Activated T-cell treated with anti-CD3 and anti-CD28 coated beads for 24 hours (primary cell): ENCODE measurements around the gene VEPH1.

Experiments used
- DNase-seq: peaks from one replicate; pipeline ENCODE4 v3.0.0-alpha.2; 2020; ENCODE audit warnings: low read depth

VEPH1 gene

DNA sequence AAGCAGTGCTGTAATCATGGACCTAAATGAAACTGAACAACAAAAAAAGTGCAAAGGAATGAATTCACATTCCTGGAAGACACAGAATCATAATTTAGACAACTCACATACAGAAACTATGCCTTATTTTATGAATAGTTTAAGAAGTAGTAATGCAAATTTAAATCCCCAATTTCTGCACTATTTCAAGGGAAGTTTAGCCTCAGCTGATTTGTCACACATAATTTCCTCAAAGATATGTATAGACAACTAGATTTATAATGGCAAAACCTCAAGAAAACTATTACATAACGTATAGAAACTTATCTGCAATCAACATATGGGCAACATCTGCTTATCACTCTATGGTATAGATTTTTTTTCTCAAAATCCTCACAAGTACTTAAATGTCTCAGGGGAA is 74.4 kb downstream of the VEPH1 start:
- no peak for DNase-seq

DNA sequence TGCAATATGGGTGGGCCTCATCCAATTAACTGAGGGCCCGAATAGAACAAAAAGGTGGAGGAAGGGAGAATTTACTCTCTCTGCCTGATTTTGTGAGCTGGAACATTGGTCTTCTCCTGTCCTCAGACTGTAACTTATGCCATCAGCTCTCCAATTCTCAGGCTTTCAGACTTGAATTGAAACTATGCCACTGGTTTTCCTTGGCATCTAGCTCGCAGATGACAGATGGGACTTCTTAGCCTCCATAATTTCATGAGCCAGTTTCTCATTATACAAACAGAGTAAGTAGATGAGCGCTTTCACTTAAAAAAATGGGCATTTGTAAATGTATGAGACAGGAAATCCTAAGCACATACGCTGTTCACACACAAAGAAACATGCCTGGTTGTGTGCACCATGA is 75.3 kb downstream of the VEPH1 start:
- DNase-seq, result no peak

DNA sequence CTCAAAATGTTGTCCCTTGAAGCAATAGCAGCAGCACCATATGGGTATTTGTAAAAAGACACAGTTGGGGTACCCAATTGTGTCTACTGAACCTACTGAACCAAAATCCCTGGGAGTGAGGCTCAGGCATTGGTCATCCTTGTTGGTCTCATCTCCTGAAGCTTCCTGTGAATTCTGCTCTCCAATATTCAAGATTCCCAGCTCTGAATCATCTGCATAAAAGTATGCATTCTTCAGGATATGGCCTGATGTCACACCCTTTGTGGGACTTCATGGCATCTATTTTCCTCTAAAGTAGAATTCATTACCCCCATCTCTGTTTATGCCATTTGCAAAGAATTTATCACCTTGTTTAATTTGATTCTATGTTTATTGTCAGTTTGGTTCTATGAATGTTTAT is 79.9 kb downstream of the VEPH1 start:
- DNase-seq, result no peak

DNA sequence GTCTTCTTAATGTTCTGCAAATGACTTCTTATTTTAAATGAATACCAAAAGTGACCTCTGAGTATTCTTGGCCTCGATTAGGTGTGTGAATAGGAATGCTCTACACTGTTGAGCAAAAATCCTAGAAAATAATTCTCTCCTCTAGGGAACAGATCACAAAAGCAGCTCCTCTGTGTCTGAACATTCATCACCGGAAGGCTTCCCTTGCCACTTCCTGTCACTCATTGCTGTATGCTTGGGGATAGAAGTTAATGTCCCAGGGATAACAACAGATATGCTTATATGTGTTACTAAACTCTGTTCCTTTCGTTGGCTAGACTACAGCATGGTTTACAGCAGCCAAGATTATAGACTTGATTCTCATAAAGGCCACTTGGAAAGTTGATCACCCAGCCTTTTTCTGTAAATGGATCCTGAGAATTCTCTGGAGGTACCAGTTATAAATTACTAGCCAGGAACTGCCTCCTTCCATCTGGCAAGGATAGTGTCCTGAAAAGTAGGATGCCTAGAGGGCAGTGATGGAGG is 82.5 kb downstream of the VEPH1 start:
- DNase-seq, result no peak

DNA sequence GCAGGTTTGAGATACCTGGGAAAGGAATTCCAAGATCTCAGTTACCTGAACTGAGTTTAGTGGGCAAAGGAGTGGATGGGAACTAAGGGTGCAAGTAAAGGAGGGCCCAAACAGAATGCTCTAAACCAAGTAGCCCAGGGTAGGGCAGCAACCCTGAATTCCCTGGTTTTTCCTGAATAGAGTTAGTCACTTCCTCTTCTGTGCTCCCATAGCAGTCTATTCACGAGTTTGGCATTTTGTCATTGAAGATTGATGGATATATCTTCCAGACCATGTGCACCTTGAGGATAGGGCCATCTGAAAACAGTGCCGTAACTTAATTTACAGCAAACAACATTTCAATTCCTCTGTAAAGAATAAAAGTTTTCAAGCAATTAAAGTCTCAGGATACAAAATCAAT is 85.1 kb downstream of the VEPH1 start:
- DNase-seq, result no peak

DNA sequence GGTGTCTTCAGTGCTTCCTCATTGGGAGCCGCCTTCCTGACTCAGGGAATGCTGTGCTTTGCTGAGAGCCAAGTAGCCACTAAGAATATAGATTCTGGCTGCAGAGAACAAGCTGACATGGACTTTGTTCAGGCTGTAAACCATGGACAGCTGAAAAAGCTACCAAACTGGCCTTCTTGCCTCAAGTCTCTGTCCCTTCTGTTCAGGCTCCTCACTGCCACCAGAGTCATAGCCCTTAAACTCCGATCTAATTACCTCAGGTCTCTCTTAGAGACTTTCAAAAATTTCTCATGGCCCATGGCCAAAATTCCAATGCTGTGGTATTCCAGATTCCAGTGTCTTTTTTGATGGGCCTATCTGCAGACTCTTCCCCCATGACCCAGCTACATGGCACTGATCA is 86.0 kb downstream of the VEPH1 start:
- DNase-seq, result no peak

DNA sequence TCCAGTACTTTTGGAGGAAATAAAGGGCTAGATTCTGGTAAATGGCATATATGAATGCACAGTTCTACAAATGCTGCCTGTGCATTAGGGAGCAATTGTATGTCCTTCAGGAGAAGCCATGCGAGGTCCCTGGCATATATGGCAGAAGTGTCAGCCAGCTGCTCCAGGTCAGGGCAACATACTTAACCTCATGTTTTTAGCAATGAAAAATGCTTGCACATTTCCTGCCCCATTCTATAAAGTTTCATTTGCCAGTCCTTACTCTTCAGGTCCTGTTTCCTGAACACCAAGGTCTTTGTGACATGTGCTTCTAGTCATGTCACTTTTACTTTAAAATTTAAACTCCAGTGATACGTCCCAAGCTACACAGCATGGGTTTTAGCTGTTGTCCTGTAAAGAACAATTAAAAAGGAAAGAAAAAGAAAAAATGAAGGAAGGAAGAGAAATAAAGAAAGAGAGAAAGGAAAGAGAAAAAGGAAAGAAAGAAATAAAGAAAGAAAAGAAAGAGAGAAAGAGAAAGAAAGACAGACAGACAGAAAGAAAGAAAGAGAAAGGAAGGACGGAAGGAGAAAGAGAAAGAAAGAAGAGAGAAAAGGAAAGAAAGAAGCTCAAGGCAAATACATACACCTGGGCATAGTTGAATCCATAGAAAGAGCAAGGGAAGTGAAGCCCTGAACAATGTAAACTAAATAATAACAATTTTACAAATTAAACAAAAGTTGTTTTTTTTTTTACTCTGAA is 86.7 kb downstream of the VEPH1 start:
- no peak for DNase-seq

DNA sequence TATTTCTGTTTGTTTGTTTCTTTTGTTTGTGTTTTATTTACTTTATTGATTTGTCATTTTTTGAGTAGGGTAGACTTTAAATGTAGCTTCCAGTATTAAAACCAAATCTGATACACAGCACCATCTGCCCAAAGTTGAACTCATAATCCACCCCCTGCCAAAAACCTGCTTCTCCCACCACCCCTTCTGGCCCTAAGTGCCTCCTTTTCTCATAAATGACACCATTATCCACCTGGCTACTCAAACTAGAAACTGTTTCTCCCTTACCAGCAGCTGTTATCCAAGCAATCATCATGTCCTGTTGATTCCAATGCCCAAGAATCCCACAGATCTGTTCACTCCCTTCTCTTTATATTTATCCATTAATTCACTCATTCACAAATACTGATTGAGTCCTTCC is 88.4 kb downstream of the VEPH1 start:
- no peak for DNase-seq

DNA sequence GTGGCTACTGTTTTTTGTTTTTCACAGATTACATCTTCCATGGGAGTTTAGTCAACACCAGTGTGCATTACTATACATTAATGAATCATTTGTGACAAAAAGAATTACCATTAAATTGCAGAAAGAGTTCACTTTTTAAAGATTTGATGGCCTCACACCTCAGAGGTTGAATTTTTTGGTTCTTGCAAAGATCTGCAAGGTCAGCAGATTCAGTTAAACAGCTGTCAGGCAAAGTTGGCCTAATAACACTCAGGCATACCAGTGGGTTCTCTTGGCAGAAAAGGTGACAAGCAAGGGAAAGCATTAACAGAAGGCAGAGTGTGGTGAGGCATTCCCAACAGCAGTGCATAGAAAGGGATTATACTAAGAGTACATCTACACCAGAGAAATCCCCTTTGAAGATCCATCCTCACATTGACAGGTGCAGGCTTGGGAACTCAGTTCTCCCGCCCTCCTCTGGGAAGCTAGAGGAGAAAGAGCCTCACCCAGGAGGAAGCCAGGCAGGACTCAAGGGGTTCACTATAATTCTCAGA is 90.8 kb downstream of the VEPH1 start:
- no peak for DNase-seq

DNA sequence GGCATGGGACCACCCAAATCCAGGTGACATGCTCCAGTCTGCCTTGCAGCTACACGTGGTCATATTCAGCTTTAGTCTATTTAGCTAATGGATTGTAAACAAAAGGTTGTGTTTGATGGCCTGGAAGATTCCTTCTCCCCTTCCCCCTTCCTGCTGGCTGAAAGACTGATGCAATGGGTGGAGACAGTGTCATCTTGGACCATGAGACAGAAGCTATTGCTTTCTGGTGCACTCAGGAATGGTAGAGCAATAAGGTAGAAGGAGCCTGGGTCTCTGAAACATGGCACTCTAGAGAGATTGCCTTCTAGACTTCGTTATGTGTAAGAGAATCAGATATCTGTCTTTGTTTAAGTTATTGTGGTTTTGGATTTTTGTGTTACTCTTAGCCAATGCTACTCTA is 92.3 kb downstream of the VEPH1 start:
- no peak for DNase-seq

DNA sequence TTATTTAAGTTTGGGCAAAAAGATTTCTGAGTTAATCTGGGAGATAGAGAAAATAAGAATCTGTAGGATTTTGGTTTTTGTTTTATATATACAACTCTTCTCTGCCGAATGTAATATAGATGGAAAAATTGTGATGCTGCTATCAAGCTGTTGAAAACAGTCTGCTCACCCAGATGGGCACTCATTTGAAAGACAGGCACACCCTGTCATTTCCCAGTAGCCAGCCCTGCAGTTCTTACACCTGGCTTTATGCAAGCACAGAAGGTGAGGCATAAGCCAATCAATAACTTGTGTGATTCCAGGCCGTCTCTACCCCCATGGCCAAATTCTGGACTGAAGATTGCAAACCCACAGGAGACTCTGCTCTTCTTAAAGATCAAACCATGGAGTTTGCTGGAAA is 93.7 kb downstream of the VEPH1 start:
- DNase-seq, result no peak

DNA sequence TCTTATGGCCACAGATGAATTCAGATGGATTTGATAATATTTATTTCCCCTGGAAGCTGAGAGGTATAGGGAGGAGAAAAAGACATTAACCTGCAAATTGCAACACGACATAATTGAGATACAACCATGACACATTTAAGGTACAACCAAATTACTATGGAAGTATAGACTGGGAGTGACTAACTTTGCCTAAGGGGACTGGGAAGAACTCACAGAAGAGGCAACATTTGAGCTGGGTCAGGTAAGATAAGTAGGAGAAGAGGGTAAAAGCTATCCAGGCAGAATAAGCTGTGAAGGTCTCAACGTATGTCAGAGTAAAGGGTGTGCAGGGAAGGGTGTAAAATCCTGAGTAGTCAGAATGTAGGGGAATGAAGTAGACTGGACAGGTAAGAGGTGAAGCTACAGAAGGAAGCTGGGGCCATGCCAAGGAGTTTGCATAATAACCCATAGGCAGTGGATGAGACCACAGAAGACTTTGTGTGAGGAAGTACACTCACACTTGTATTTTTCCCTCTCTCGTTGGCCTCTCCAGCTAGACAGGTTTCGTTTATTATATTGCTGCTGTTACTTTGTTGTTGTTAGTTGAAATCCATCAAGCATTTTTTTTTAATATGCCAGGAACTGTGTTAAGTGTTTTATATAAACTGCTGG is 94.6 kb downstream of the VEPH1 start:
- no peak for DNase-seq

DNA sequence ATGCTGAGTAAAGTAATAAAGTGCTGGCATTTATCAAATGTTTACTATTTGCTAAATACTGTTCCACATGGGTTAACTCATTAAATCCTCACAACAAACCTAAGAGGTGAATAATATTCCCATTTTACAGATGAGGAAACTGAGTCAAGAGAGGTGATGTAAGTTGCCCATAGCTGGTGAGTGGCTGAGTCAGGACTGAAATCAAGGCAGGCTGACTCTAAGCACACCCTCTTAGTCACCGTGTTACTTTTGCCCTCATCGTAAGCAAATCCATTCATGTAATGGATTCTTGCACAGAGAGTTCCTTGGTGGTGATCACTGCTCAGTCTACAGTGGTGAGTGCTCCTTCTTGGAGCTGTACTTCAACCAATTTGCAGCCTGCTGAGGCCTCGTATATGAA is 95.4 kb downstream of the VEPH1 start:
- DNase-seq, result no peak

DNA sequence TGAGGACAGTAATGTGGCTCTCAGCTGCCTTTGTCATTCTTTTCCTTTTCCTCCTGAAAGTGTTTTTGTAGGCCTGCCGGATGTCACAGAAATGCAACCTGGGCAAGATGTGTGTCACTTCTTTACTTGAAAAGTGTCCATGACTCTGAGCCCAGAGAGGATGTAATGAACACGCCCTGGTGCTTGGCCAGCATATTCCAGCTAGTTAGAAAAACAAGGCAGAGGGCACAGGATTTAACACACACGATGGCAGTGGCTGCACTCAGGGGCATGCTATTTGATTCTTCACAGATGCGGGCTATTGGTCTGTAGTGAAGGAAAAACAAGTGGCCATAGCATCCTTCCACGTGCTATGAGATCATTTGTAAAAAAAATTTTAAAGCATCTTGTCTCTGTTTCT is 96.8 kb downstream of the VEPH1 start:
- no peak for DNase-seq

DNA sequence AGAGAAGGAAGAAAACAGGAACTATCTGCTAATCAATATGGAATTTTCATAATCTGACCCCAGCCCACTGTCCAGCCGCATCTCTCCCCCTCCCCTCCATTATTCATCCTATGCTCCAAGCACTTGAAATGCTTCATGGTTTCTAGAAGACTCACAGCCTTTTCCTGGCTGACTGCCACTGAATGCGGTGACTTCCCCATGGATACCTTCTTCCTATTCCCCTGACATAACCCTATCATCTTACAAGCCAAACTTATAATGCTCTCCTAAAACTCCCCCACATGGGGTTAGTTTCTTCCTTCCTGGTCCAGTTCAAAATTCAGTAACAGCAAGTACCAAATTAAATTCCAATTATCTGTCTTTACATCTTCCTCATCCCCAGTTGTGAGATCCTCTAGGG is 97.8 kb downstream of the VEPH1 start:
- no peak for DNase-seq

DNA sequence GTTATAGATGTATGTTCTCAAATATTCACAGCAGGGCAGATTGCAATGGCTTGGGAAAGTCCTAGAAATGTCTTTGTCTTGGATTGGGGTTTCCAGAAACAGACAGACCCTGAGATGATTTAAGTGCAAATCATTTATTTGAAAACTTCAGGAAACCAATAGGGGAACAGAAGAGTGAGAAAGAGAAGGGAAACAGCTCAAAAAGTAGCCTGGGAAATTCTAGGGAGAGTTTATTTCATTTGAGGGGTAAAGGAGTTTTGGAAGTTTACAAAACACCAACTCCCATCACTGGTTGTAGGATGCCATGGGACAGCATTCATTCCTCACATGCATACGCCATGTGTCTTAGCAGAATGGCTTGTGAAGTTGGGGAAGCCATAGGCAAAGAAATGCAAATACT is 98.8 kb downstream of the VEPH1 start:
- no peak for DNase-seq

DNA sequence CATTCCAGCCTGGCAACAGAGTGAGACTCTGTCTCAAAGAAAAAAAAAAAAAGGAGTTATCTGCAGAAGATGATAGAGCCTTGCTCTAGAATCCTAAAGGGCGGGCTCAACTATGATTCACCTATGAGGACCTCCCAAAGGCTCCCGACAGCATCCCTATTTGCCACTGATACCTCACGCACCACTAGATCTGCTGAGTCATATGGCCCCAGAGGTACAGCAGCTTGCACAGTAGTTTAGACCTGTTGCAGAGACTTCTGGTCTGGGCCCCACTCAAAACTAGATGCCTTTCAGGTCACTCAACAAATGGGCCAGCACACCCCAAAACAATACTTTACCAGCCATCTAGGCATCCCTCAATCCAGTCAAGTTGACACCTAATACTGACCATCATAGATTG is 104.6 kb downstream of the VEPH1 start:
- DNase-seq, result no peak

DNA sequence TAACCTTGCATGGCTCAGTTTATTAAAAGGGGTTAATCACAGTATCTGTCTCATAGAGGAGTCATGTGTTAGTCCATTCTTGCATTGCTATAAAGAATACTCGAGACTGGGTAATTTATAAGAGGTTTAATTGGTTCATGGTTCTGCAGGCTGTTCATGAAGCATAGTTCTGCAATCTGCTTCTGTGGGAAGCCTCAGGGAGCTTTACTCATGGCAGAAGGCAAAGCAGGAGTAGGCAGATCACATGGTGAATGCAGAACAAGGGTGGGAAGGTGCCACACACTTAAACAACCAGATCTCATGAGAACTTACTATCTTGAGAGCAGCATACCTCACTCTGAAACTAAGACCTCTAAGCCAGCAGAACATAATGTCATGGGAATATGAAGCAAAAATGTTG is 108.8 kb downstream of the VEPH1 start:
- no peak for DNase-seq

DNA sequence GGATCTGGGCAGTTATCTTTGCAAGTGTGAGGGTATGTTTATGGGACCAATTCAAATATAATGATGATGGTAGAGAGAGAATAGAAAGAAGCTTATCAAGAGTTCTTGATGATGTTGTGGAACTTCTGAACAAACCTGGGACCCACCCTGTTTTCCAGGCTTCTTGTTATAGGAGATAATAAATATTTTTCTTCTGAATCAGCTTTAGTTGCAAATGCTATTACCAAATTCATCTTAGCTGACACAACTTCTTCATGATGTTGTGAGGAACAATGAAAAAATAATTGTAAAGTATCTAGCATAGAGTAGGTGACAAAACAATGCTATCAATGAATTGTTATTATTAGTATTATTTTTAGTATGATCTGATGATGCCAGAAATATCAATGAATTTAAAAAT is 110.1 kb downstream of the VEPH1 start:
- DNase-seq, result no peak

DNA sequence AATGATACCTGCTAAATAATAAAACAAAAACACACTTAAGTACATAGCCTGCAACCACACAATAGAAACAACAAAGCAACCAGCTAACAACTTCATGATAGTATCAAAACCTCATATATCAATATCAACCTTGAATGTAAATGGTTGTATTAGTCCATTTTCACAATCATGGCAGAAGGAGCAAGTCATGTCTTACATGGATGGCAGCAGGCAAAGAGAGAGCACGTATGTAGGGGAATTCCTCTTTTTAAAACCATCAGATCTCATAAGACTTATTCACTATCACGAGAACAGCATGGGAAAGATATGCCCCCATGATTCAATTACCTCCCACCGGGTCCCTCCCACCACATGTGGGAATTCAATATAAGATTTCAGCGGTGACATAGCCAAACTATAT is 111.1 kb downstream of the VEPH1 start:
- no peak for DNase-seq

DNA sequence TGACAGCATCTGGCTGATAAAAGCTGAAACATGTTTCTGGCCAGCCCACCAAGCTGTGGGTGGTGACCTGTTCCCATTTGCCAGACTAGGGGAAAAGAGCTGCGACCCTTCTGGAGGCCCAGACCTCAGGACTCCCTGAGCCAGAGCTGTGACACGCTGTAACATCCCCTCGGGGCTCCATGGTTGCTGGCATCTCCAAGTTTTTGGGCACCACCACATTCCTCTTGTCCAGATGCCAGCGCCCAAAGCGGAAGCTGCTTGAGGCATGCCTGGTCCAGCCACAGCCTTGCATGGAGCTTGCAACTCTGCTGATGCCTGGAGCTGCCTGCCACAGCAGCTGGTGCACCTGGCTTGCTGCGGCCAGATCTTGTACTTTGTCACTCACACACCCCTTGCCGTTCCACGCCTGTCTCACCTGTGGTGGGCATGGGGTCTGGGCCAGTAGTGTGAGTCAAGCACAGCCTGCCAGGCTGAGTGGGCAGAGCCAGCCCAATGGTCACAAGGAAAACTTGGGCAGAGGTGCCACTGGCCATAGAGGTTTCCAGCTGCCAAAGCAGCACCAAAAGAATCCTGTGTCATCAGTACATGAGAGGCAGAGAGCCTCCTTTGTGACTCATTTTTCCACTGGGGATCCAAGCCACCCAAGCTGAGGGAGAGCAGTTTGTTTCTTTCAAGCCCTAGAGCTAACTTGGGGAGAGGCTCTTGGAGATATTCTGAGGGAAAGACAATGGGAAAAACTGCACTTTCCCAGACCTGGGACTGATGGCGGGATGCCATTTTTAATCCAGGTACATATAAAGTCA is 112.3 kb downstream of the VEPH1 start:
- DNase-seq, result no peak

DNA sequence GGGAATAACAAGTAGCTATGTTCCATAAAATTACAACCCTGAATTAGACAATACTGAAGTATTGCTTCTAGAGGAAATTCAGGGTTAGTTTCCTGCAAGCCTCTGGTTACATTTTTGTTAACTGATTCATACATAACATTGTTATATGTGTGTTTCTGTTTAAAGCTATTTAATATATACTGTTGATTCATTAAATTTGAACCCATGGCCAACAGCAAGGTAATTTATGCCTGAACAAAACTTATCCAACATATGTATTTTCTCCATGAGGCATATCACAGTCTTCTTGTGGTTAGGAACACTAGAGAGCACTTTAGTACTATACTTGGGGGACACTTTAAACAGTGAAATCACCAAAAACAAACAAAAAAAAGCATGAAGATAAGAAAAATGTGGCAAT is 114.2 kb downstream of the VEPH1 start:
- no peak for DNase-seq
